Heart left ventricle (tissue), 16 donors: ENCODE data around the gene ZMYM2. TPM values are rescaled to one million over a fixed set of nuclear protein-coding genes. Genes with fewer than 3 reads are reported as not detected.

ENCODE experiments used
- ATAC-seq, 4 donors: fragments of 200-7000 bp; cut with Tn5 transposase; one replicate each; pipeline ENCODE4 v1.9.1; 2020 to 2022; ENCODE audit warnings: moderate library complexity in 4 of 4, mild to moderate bottlenecking in 3 of 4, moderate number of reproducible peaks in 1 of 4
- DNase-seq, 5 donors: peaks; one replicate each; pipeline ENCODE4 v3.0.0-alpha.2; 2020
- H3K27ac ChIP-seq, 12 donors: fragments of 200-600 bp; sonication (generic) in 4 of 12; one replicate each; pipeline versions ENCODE4 v1.5.0 to v1.8.0; 2016 to 2022; ENCODE audit warnings: mild to moderate bottlenecking in 2 of 12
- H3K27me3 ChIP-seq, 9 donors: fragments of 200-600 bp; sonication (generic) in 2 of 9; one replicate each; pipeline versions ENCODE4 v1.5.1 to v1.8.0; 2016 to 2022; ENCODE audit warnings: mild to moderate bottlenecking in 3 of 9
- H3K36me3 ChIP-seq, 9 donors: fragments of 200-600 bp; sonication (generic) in 2 of 9; one replicate each; pipeline versions ENCODE4 v1.5.0 to v1.8.0; 2018 to 2022; ENCODE audit warnings: mild to moderate bottlenecking in 2 of 9
- H3K4me1 ChIP-seq, 12 donors: fragments of 200-600 bp; sonication (generic) in 4 of 12; one replicate each; pipeline versions ENCODE4 v1.5.0 to v1.8.0; 2016 to 2022; ENCODE audit warnings: mild to moderate bottlenecking in 3 of 12
- H3K4me3 ChIP-seq, 12 donors: fragments of 200-600 bp; sonication (generic) in 4 of 12; one replicate each; pipeline versions ENCODE4 v1.5.0 to v1.8.0; 2017 to 2022; ENCODE audit warnings: mild to moderate bottlenecking in 9 of 12, moderate library complexity in 4 of 12
- H3K9me3 ChIP-seq, 12 donors: fragments of 200-600 bp; sonication (generic) in 4 of 12; one replicate each; pipeline versions ENCODE4 v1.5.0 to v1.8.0; 2016 to 2022; ENCODE audit warnings: mild to moderate bottlenecking in 1 of 12
- POLR2A ChIP-seq, 2 donors: fragments of 450-650 bp; IDR thresholded peaks; one replicate each; pipeline ENCODE4 v1.6.1; 2017; ENCODE audit warnings: antibody characterized with exemption in 2 of 2, mild to moderate bottlenecking in 2 of 2, moderate library complexity in 2 of 2
- WGBS, 4 donors: extraction: QIAGEN DNeasy Blood & Tissue Kit in 2 of 4; methylation state at CpG; one replicate each; pipeline versions ENCODE4 v1.1.5 to v1.1.7; 2013 to 2018; 5-methylcytosine and 5-hydroxymethylcytosine counted together
- intact Hi-C, 10 donors: fragments of 100-400 bp; cut with DNase I; formaldehyde crosslinking; loops; one replicate each; pipeline versions ENCODE4 v1.11.1 to v1.14.2; 2022
- polyA plus RNA-seq, 2 donors: library from polyadenylated mRNA; stranded (reverse); fragments of 200-250 nt; gene quantifications; one replicate each; pipeline ENCODE4 v1.2.3, GENCODE V29; 2013
- total RNA-seq, 9 donors: library from RNA; depleted of rRNA in 2 of 9; stranded (reverse); fragments of >200 nt in 2 of 9; fragmentation: NEBNext Ultra II Directional in 3 of 9; extraction: Animal tissue kit (Norgen Biotek cat#: 25700) in 3 of 9; gene quantifications; one replicate each; pipeline versions ENCODE4 v1.1.0 to v1.2.4, GENCODE V29; 2016 to 2023
- TF ChIP-seq, protein P1 (sequence below), 12 donors: fragments of 200-600 bp; sonication (generic) in 4 of 12; IDR thresholded peaks; one replicate each; pipeline versions ENCODE4 v1.5.0 to v1.8.0; 2018 to 2022; ENCODE audit warnings: antibody characterized with exemption in 12 of 12, mild to moderate bottlenecking in 5 of 12
- donor health status: ischemic (EF 13 %, LVEDD 7.1; RV severe dilation, severe dysfunction).
- donor health status: healthy with polysubstance abuse.
- donor health status: DM: no; HTN: yes; CAD: no.
- donor health status: DM: no; HTN: no; CAD: no.
- donor health status: ischemic (EF 25% LVEDD 6.9; RV normal size, moderate dysfunction).
- donor health status: ischemic (EF 25% LVEDD 5.7; RV mildly dilated, moderate dysfunction).
- donor health status: healthy.
- donor health status: DM: yes; HTN: yes; CAD: no.
- donor health status: ischemic (EF 35%, LVEDD 5.7; RV mildly dilated, moderate dysfunction).
- donor health status: nonischemic (EF 11% LVEDD 7.7; RV severe dilation, severe dysfunction).
- donor health status: DM: yes; HTN: yes; CAD: no.
- donor health status: PGD.
- donor health status: ischemic (EF 29% LVEDD 5.4; RV normal size, mild dysfunction).
- donor health status: nonischemic (EF 23%, LVEDD 6.1; RV moderate dilation, normal function).

ZMYM2 gene
- total and polyA plus RNA-seq, 11 donors = 11.2 to 69.3 (median 51.9) TPM

DNA sequence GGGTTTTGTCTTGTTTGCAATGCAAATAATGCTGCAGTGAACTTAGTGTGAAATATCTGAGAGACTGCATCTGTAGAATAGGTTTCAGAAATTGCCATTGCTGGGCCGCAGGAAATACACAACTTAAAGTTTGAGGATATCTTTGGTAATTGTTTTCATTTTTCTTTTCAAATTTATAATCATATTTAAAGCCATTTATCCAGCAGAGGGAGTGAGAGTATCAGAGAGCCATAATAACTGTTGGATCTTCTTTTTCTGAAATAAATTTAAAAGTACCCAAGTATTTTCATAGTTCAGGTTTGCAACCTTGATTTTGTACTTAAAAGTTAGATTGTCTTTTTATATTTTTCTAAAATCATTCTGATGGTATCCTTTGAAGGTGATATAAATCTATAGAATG is 99.4 kb downstream of the ZMYM2 start:
- intact Hi-C loops = loop anchor here in 5 of 10 donors (5.0 to 10.0 kb wide), 2 partner anchors 104 to 107 kb away; partner anchors contain the start of gene GJA3 (in 5 of the 5)

DNA sequence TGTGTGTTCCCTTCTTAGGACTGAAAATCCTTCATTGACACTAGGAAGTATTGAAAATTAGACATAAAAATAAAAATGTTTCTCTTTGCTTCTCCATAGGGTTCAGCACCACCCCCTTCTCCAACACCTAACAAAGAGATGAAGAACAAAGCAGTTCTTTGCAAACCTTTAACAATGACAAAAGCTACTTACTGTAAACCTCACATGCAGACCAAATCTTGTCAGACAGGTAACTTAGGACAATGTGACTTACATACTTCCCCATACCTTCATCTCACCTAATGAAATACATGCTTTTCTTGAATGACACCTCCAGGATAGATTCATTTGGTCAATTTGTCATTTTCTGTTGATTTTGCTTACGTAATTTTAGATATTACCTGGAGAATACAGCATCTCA is 99.9 kb downstream of the ZMYM2 start:
- intact Hi-C loops = loop anchor here in 5 of 10 donors (5.0 to 10.0 kb wide), 2 partner anchors 104 to 106 kb away; partner anchors contain the start of gene GJA3 (in 5 of the 5)
- H3K9me3 ChIP-seq = no peaks in the 10 kb centered on the region
- peaks cover 0 to 18% (median 0%) of the 10 kb centered on the region in 12 donors for H3K4me1 ChIP-seq
- DNase-seq = no peak
- TF ChIP-seq, protein P1, sequence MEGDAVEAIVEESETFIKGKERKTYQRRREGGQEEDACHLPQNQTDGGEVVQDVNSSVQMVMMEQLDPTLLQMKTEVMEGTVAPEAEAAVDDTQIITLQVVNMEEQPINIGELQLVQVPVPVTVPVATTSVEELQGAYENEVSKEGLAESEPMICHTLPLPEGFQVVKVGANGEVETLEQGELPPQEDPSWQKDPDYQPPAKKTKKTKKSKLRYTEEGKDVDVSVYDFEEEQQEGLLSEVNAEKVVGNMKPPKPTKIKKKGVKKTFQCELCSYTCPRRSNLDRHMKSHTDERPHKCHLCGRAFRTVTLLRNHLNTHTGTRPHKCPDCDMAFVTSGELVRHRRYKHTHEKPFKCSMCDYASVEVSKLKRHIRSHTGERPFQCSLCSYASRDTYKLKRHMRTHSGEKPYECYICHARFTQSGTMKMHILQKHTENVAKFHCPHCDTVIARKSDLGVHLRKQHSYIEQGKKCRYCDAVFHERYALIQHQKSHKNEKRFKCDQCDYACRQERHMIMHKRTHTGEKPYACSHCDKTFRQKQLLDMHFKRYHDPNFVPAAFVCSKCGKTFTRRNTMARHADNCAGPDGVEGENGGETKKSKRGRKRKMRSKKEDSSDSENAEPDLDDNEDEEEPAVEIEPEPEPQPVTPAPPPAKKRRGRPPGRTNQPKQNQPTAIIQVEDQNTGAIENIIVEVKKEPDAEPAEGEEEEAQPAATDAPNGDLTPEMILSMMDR (IDR thresholded peaks at IDR 0.05) = no peak
- no peak for TF ChIP-seq POLR2A (IDR thresholded peaks at IDR 0.05)
- 95 to 100% (median 100%) methylated on average over 1 of the region's 1 CpG for WGBS, 4 donors
- H3K36me3 ChIP-seq = peaks cover 0 to 94% (median 89%) of the 10 kb centered on the region in 9 donors
- H3K27me3 ChIP-seq = no peaks in the 10 kb centered on the region
- H3K27ac ChIP-seq = no peak overlapping the region
- H3K4me3 ChIP-seq = no peak overlapping the region
- ATAC-seq = no peak

More for the DNA sequence above, 99.4 kb downstream of the ZMYM2 start:
- no peak overlapping the region for H3K27ac ChIP-seq
- H3K4me3 ChIP-seq = no peak overlapping the region
- WGBS, 4 donors = 89 to 100% (median 95%) methylated on average over 1 of the region's 1 CpG
- no peaks in the 10 kb centered on the region for H3K27me3 ChIP-seq
- DNase-seq = no peak
- H3K9me3 ChIP-seq = no peaks in the 10 kb centered on the region
- no peak for ATAC-seq
- peaks cover 0 to 21% (median 0%) of the 10 kb centered on the region in 12 donors for H3K4me1 ChIP-seq
- peaks cover 0 to 93% (median 86%) of the 10 kb centered on the region in 9 donors for H3K36me3 ChIP-seq
- TF ChIP-seq, protein P1 (IDR thresholded peaks at IDR 0.05) = peak in 2 of 12 donors; percentile 10 to 27
- TF ChIP-seq POLR2A (IDR thresholded peaks at IDR 0.05) = no peak

DNA sequence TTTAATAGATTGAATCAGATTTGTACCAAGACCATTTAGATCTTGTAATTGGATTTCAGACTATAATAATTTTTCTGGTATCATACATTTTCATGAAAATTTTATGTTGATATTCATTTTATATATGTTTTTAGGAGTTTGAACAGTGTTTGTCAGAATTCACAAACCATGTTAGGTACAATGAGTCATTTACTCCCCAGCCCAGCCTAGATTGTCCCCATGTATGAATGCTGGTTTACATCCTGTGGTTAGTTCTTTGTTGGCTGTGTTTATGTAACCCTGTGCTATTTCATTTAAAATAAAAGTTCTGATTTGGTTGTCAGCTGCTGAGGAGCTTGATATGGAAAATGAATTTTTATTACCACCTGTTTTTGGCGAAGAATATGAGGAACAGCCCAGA is 105.6 kb downstream of the ZMYM2 start:
- intact Hi-C loops = loop anchor here in 1 of 10 donors (10.0 kb wide), 1 partner anchor 49 kb away; no protein-coding TSS in a partner anchor
- DNase-seq (no peak), ATAC-seq (no peak)
- H3K36me3 ChIP-seq = peaks cover 4 to 99% (median 94%) of the 10 kb centered on the region in 9 donors
- no peak overlapping the region for H3K4me3 ChIP-seq
- no peaks in the 10 kb centered on the region for H3K27me3 ChIP-seq
- H3K4me1 ChIP-seq = no peaks in the 10 kb centered on the region
- H3K9me3 ChIP-seq = no peaks in the 10 kb centered on the region
- H3K27ac ChIP-seq = no peak overlapping the region
- no peak for TF ChIP-seq POLR2A (IDR thresholded peaks at IDR 0.05)
- TF ChIP-seq, protein P1 (IDR thresholded peaks at IDR 0.05) = no peak
- 97 to 100% (median 99%) methylated on average over 1 of the region's 1 CpG for WGBS, 4 donors

DNA sequence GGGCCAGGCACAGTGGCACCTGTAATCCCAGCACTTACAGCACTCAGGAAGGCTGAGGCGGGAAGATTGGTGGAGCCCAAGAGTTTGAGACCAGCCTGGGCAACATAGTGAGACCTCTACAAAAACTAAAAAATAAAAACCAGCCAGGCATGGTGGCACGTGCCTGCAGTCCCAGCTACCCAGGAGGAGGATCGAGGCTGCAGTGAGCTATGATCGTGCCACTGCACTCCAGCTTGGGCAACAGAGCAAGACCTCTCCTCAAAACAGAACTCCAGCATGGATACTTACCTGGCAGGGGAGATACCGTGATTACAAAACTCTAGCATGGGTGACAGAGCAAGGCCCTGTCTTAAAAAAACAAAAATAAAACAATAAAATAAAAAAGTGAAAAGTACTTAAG is 107.0 kb downstream of the ZMYM2 start:
- TF ChIP-seq, protein P1 (IDR thresholded peaks at IDR 0.05) = no peak
- no peak for TF ChIP-seq POLR2A (IDR thresholded peaks at IDR 0.05)
- intact Hi-C loops = loop anchor here in 1 of 10 donors (10.0 kb wide), 1 partner anchor 51 kb away; no protein-coding TSS in a partner anchor
- ATAC-seq (no peak), DNase-seq (no peak)
- H3K9me3 ChIP-seq = no peaks in the 10 kb centered on the region
- peaks cover 4 to 98% (median 82%) of the 10 kb centered on the region in 9 donors for H3K36me3 ChIP-seq
- no peaks in the 10 kb centered on the region for H3K4me1 ChIP-seq
- 95 to 97% (median 96%) methylated on average over 5 of the region's 5 CpGs for WGBS, 4 donors
- no peak overlapping the region for H3K4me3 ChIP-seq
- H3K27me3 ChIP-seq = no peaks in the 10 kb centered on the region
- no peak overlapping the region for H3K27ac ChIP-seq
